ENCODE data around the gene FAM107B.

DNA sequence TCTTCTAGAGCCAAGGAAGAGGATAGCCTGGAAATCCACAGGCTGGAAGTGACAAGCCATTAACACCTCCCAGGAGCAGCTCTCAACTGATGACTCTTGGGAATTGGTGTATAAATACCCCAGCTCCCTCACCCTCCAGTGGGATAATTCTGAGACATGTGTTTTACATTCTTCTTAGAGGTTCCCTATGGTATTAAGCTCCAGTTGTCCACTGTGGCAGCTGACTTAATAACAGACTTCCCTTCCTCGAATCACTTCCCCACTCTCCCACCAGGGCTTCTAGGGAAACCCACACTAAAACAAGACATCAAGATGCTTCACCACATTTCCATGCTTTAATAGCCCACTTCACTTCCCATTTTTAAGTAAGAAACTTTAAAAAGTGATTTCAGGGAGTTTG lies 47.2 kb downstream of the FAM107B start:
- TF ChIP-seq, protein P1, sequence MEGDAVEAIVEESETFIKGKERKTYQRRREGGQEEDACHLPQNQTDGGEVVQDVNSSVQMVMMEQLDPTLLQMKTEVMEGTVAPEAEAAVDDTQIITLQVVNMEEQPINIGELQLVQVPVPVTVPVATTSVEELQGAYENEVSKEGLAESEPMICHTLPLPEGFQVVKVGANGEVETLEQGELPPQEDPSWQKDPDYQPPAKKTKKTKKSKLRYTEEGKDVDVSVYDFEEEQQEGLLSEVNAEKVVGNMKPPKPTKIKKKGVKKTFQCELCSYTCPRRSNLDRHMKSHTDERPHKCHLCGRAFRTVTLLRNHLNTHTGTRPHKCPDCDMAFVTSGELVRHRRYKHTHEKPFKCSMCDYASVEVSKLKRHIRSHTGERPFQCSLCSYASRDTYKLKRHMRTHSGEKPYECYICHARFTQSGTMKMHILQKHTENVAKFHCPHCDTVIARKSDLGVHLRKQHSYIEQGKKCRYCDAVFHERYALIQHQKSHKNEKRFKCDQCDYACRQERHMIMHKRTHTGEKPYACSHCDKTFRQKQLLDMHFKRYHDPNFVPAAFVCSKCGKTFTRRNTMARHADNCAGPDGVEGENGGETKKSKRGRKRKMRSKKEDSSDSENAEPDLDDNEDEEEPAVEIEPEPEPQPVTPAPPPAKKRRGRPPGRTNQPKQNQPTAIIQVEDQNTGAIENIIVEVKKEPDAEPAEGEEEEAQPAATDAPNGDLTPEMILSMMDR (IDR thresholded peaks at IDR 0.05), result no peak
- TF ChIP-seq POLR2AphosphoS5 (IDR thresholded peaks at IDR 0.05) (no peak), POLR2A (IDR thresholded peaks at IDR 0.05) (no peak)
